GM20431 (cell line): Measurements from ENCODE around the gene DIDO1.
"Not testable (repeated sequence)": the region's sequence is repeated elsewhere in the genome, so short reads cannot be mapped to it uniquely, and the experiment has no call there.

ENCODE experiments used
- in situ Hi-C: fragments of 300-500 bp; cut with MseI, MboI; formaldehyde crosslinking; loops from one replicate; pipeline ENCODE4 v1.15.0; 2020; ENCODE audit warnings: low sequenced_read_pairs; ENCODE audit not compliant: unreplicated experiment

DIDO1 gene

GRCh38 chr20:62860924-62861691 is 65.2 kb downstream of the DIDO1 start:
- in situ Hi-C loops, result no loop called here

GRCh38 chr20:62860391-62860923 is 65.8 kb downstream of the DIDO1 start:
- in situ Hi-C loops, result no loop called here

- in situ Hi-C loops, result no loop called here
These were observed 66.6 kb downstream of the DIDO1 start for GRCh38 chr20:62859721-62860120.

- in situ Hi-C loops, result no loop called here
These were observed 68.1 kb downstream of the DIDO1 start for GRCh38 chr20:62858058-62858830.

GRCh38 chr20:62856931-62857619 is 69.2 kb downstream of the DIDO1 start:
- in situ Hi-C loops, result no loop called here

- in situ Hi-C loops, result no loop called here
These were observed 71.2 kb downstream of the DIDO1 start for GRCh38 chr20:62855120-62855519.

GRCh38 chr20:62854121-62854520 is 72.2 kb downstream of the DIDO1 start:
- in situ Hi-C loops, result no loop called here

- in situ Hi-C loops, result not testable (repeated sequence)
These were observed 73.0 kb downstream of the DIDO1 start for GRCh38 chr20:62853304-62853703.

GRCh38 chr20:62852841-62853240 is 73.5 kb downstream of the DIDO1 start:
- in situ Hi-C loops, result no loop called here

- in situ Hi-C loops, result no loop called here
These were observed 74.1 kb downstream of the DIDO1 start for GRCh38 chr20:62852196-62852595.

GRCh38 chr20:62850333-62850974 is 75.9 kb downstream of the DIDO1 start:
- in situ Hi-C loops, result no loop called here

GRCh38 chr20:62849431-62849830 is 76.9 kb downstream of the DIDO1 start:
- in situ Hi-C loops, result no loop called here

GRCh38 chr20:62848917-62849316 is 77.4 kb downstream of the DIDO1 start:
- in situ Hi-C loops, result not testable (repeated sequence)

GRCh38 chr20:62846166-62846890 is 80.0 kb downstream of the DIDO1 start:
- in situ Hi-C loops, result no loop called here

- in situ Hi-C loops, result no loop called here
These were observed 80.7 kb downstream of the DIDO1 start for GRCh38 chr20:62845416-62846160.

- in situ Hi-C loops, result no loop called here
These were observed 82.1 kb downstream of the DIDO1 start for GRCh38 chr20:62844182-62844581.

- in situ Hi-C loops, result no loop called here
These were observed 82.6 kb downstream of the DIDO1 start for GRCh38 chr20:62843656-62844055.

- in situ Hi-C loops, result no loop called here
These were observed 84.5 kb downstream of the DIDO1 start for GRCh38 chr20:62841705-62842212.
